Kidney (tissue), 22 donors: Measurements from ENCODE around the gene VNN1. TPM values are rescaled to one million over a fixed set of nuclear protein-coding genes. Genes with fewer than 3 reads are reported as not detected.

Experiments
- DNase-seq, 5 donors: peaks; one replicate each; pipeline ENCODE4 v3.0.0-alpha.2; 2013 to 2020
- FAIRE-seq: peaks from 2 replicates; lab custom pipeline; 2012; peaks lifted over from hg19 to GRCh38; lab: Jason Lieb, UNC
- H3K27ac ChIP-seq, 2 donors: one replicate each; pipeline ENCODE4 v1.7.0; 2013; ENCODE audit warnings: low read depth in 2 of 2, low read length in 2 of 2, inconsistent platforms in 1 of 2
- H3K27me3 ChIP-seq: one replicate; pipeline ENCODE4 v1.7.1; 2013; ENCODE audit warnings: low read length, inconsistent platforms; ENCODE audit not compliant: control insufficient read depth, insufficient read depth
- H3K36me3 ChIP-seq, 3 donors: one replicate each; pipeline versions ENCODE4 v1.7.0 to v1.7.1; 2013; ENCODE audit warnings: low read length in 3 of 3, control low read depth in 1 of 3, inconsistent platforms in 1 of 3; ENCODE audit not compliant: insufficient read depth in 3 of 3, control insufficient read depth in 2 of 3
- H3K4me1 ChIP-seq, 3 donors: one replicate each; pipeline versions ENCODE4 v1.7.0 to v1.7.1; 2013; ENCODE audit warnings: low read length in 3 of 3, inconsistent platforms in 1 of 3, low read depth in 1 of 3; ENCODE audit not compliant: control insufficient read depth in 2 of 3, insufficient read depth in 2 of 3
- H3K4me3 ChIP-seq, 3 donors: one replicate each; pipeline versions ENCODE4 v1.7.0 to v1.8.1; 2013; ENCODE audit warnings: low read length in 3 of 3, control low read depth in 1 of 3, inconsistent platforms in 1 of 3
- H3K9ac ChIP-seq, 3 donors: one replicate each; pipeline versions ENCODE4 v1.7.0 to v1.7.1; 2013; ENCODE audit warnings: low read length in 3 of 3, control low read depth in 1 of 3, inconsistent platforms in 1 of 3
- H3K9me3 ChIP-seq, 3 donors: one replicate each; pipeline versions ENCODE4 v1.7.0 to v1.7.1; 2013; ENCODE audit warnings: low read length in 3 of 3, control low read depth in 1 of 3, inconsistent platforms in 1 of 3; ENCODE audit not compliant: control insufficient read depth in 2 of 3, insufficient read depth in 1 of 3
- CTCF ChIP-seq: IDR thresholded peaks from 3 replicates; pipeline ENCODE4 v1.5.1; 2012; ENCODE audit warnings: mild to moderate bottlenecking, moderate library complexity, borderline replicate concordance; ENCODE audit not compliant: insufficient read depth; ENCODE audit errors: extremely low read depth
- intact Hi-C: fragments of 100-400 bp; cut with DNase I; formaldehyde crosslinking; loops from one replicate; pipeline ENCODE4 v1.11.1; 2022
- long read RNA-seq, 10 donors: library from polyadenylated mRNA in 1 of 10; unstranded in 1 of 10; transcript quantifications; one replicate each; pipeline ENCODE4 v2.0.0 and lab custom pipeline, GENCODE V29; 2021 to 2026
- polyA plus RNA-seq: library from polyadenylated mRNA; stranded (reverse); fragments of 350-450 nt; fragmentation: Illumina TruSeq; extraction: RNeasy Lipid Tissue Mini Kit (QIAGEN cat#74804); gene quantifications from one replicate; pipeline ENCODE4 v1.2.3, GENCODE V29; 2014; ENCODE audit warnings: low read depth, low replicate concordance; ENCODE audit not compliant: insufficient read depth
- total RNA-seq: library from RNA; stranded (reverse); fragmentation: NEBNext Ultra II Directional; extraction: Animal tissue kit (Norgen Biotek cat#: 25700); gene quantifications from one replicate; pipeline ENCODE4 v1.2.1, GENCODE V29; 2021
- donor health status: control.
- donor health status: control.
- donor health status: control.
- donor health status: control.
- donor health status: control.
- donor health status: DM: yes; HTN: yes; CAD: no.
- donor health status: Normal renal cell carcinoma (clear cell type).

Gene VNN1
- total RNA-seq (7.5 TPM), polyA plus RNA-seq (13.8 TPM)
- long read RNA-seq, donor 1: 0 reads
- long read RNA-seq, donor 2: 0 reads
- long read RNA-seq, donor 3: 0 reads
- long read RNA-seq, donor 4: 0 reads
- long read RNA-seq, donor 5: 0 reads
- long read RNA-seq, donor 6: 0 reads
- long read RNA-seq, donor 7, partial matches to known transcripts: 0 of 6 reads
- long read RNA-seq, donor 7, other reads (novel, unspliced or antisense): 2 of 6 reads
- long read RNA-seq, donor 8: 0 reads
- long read RNA-seq, donor 9: 0 reads
- long read RNA-seq, donor 10: 0 reads

- no peaks in the 10 kb centered on the region for H3K9me3 ChIP-seq
- H3K27ac ChIP-seq: peak within 1 kb of the TSS; percentile 37 to 52
- intact Hi-C loops: no loop called here
- peak within 1 kb of the TSS in 2 of 3 donors; percentile 27 to 37 for H3K4me3 ChIP-seq
- no peak within 1 kb of the TSS for H3K9ac ChIP-seq
- H3K27me3 ChIP-seq: no peaks in the 10 kb centered on the region
- FAIRE-seq (no peak), DNase-seq (peak in 1 of 5 donors; percentile 4)
- no peaks in the 10 kb centered on the region for H3K4me1 ChIP-seq
- H3K36me3 ChIP-seq: no peaks in the 10 kb centered on the region
- no peak for TF ChIP-seq CTCF
Observed at GRCh38 chr6:132713352-132714134, at the start of gene VNN1. TSS of gene VNN1 (minus strand) at chr6:132714055. CDS start at chr6:132714035, 20 bp downstream.

GRCh38 chr6:132763269-132763668 is 49.4 kb upstream of the VNN1 start:
- FAIRE-seq (no peak), DNase-seq (peak in 4 of 5 donors; percentile 21 to 75 (median 37))
- intact Hi-C loops: no loop called here

GRCh38 chr6:132760256-132760655 is 46.4 kb upstream of the VNN1 start:
- Histone ChIP-seq H3K9ac (no peak overlapping the region), H3K9me3 (no peaks in the 10 kb centered on the region), H3K36me3 (no peaks in the 10 kb centered on the region), H3K27ac (no peak overlapping the region), H3K4me1 (peaks cover 0 to 9% (median 8%) of the 10 kb centered on the region in 3 donors), H3K4me3 (no peak overlapping the region), H3K27me3 (no peaks in the 10 kb centered on the region)
- DNase-seq (no peak), FAIRE-seq (no peak)
- TF ChIP-seq CTCF: no peak
- intact Hi-C loops: no loop called here

More at GRCh38 chr6:132763269-132763668, 49.4 kb upstream of the VNN1 start:
- Histone ChIP-seq H3K36me3 (no peaks in the 10 kb centered on the region), H3K4me1 (peaks cover 0 to 9% (median 8%) of the 10 kb centered on the region in 3 donors), H3K9me3 (no peaks in the 10 kb centered on the region), H3K27me3 (no peaks in the 10 kb centered on the region), H3K9ac (no peak overlapping the region), H3K27ac (no peak overlapping the region), H3K4me3 (no peak overlapping the region)
- TF ChIP-seq CTCF: no peak
